Hypothalamus (tissue), 51 donors: Measurements from ENCODE around the gene RET.
A peak's percentile ranks its signal among the peaks of the same experiment; 100 is the strongest.

Source experiments
- DNase-seq, 51 donors: peaks; one replicate each; lab custom pipeline; 2025; lab: John Stamatoyannopoulos, UW

Gene RET

GRCh38 chr10:43100366-43100765 is 23.5 kb downstream of the RET start:
- no peak for DNase-seq

- no peak for DNase-seq
Measured at GRCh38 chr10:43102063-43102828, 25.4 kb downstream of the RET start.

- peak; percentile 2 to 77 (median 47) for DNase-seq
Measured at GRCh38 chr10:43105102-43105955, 28.5 kb downstream of the RET start.

GRCh38 chr10:43105956-43106229 is 29.0 kb downstream of the RET start:
- DNase-seq: no peak

GRCh38 chr10:43106256-43107091 is 29.6 kb downstream of the RET start:
- DNase-seq: no peak

GRCh38 chr10:43108951-43109350 is 32.1 kb downstream of the RET start:
- no peak for DNase-seq

- no peak for DNase-seq
Measured at GRCh38 chr10:43109671-43110249, 32.9 kb downstream of the RET start.

- DNase-seq: no peak
Measured at GRCh38 chr10:43110338-43111071, 33.6 kb downstream of the RET start.

- no peak for DNase-seq
Measured at GRCh38 chr10:43111101-43111500, 34.2 kb downstream of the RET start.

GRCh38 chr10:43111921-43112607 is 35.2 kb downstream of the RET start:
- DNase-seq: no peak

- DNase-seq: no peak
Measured at GRCh38 chr10:43112608-43112961, 35.7 kb downstream of the RET start.

GRCh38 chr10:43113201-43114087 is 36.6 kb downstream of the RET start:
- DNase-seq: no peak

GRCh38 chr10:43114088-43114742 is 37.3 kb downstream of the RET start:
- no peak for DNase-seq

GRCh38 chr10:43114743-43115611 is 38.1 kb downstream of the RET start:
- no peak for DNase-seq

GRCh38 chr10:43115881-43116595 is 39.2 kb downstream of the RET start:
- no peak for DNase-seq

GRCh38 chr10:43116596-43116995 is 39.7 kb downstream of the RET start:
- no peak for DNase-seq
